PC-3 (cell line): Measurements from ENCODE around the gene MDFIC2.

ENCODE experiments used
- CTCF ChIP-seq: fragments of 300-600 bp; sonication (generic); conservative IDR thresholded peaks from 2 replicates; pipeline ENCODE4 v1.5.1; 2017; ENCODE audit warnings: antibody characterized with exemption, low read depth, mild to moderate bottlenecking, low read length
- EZH2 ChIP-seq: fragments of 300-600 bp; sonication (generic); IDR thresholded peaks from one replicate; pipeline ENCODE4 v1.6.1; 2017; ENCODE audit warnings: antibody characterized with exemption, mild to moderate bottlenecking, low read length; ENCODE audit not compliant: unreplicated experiment

DNA sequence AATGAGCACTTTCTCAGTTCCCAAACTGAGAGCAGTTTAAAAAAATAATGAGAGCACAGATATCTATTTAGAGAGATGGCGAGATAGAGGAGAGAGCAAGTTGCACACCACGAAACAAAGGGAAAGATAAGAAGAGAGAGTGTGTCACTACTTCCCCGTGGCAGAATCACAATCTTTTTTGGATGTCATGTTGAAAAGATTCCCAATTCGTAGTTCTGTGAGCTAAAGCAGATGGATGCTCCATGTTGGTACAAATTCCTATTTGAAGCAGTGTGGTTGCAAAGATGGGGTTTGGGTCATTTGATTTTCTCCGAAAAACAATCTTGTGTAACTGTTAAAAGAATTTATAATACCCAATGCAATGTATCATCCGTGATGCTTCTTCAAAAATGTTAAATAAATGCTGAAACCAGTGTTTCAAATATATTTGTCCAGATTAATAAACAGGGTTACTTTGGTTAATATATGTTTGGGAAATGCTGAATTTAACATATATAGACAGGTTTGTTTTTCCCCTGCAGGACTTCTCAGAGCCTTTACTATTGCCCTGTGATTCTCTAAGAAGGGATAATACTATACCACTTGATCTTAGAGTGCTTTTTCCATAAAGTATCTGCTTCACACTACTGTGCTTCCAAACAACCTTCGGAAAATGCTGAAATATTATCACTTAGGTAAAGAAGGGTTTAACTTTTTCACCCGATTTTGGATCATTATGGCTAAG is 128.5 kb downstream of the MDFIC2 start:
- TF ChIP-seq CTCF (no peak), EZH2 (no peak)
